ENCODE results near the gene MAN2A2.
A peak's percentile ranks its signal among the peaks of the same experiment; 100 is the strongest.

MAN2A2 gene

GRCh38 chr15:90902840-90903732 lies at the start of gene MAN2A2:
Gene MAN2A2, plus strand, starts transcription at chr15:90903302. Its CDS starts 906 bp downstream, at chr15:90904208.
- no peak for TF ChIP-seq CTCF (IDR thresholded peaks at IDR 0.05; ENCODE audit: extremely low read depth, missing control alignments)
- peak; percentile 92 for DNase-seq (ENCODE audit: low spot score)

DNA sequence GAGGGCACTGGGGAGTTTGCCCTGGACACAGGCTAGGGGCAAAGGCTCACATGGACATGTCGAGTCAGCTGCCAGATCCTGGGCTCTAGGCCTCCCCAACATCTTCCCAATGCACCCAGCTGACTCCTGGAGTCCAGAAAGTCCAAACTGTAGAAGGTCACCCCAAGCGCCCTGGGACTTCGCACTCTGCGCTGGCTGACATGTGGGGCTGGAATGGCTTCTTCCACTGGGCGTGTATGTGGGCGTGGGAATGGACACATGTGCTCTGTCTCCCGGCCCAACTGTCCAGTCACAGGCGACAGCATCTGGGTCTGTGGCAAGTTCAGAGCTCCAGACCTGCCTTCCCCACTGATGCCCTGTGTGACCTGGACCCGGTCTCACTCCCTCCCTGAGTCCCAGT lies 48.0 kb upstream of the MAN2A2 start:
- DNase-seq (ENCODE audit: low spot score): no peak
- no peak for TF ChIP-seq CTCF (IDR thresholded peaks at IDR 0.05; ENCODE audit: extremely low read depth, missing control alignments)

DNA sequence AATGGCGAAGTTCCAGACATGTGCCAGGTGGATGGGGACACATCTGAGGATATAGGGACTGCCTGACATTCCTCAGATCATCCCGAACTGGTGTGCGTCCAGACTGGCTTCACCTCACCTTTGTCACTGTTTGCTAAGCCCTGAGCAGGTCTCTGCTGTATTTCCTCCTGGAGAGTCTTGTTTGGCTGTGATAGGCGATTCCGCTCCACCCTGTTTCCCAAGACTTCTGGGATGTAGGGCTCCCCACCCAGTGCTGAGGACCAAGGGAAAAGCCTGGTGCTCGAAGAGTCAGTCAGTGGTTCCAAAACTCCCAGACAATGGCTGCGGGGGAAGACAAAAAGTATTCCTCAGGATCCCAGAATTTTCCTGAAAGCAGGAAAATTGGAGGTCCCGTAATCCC lies 45.8 kb upstream of the MAN2A2 start:
- no peak for TF ChIP-seq CTCF (IDR thresholded peaks at IDR 0.05; ENCODE audit: extremely low read depth, missing control alignments)
- no peak for DNase-seq (ENCODE audit: low spot score)

DNA sequence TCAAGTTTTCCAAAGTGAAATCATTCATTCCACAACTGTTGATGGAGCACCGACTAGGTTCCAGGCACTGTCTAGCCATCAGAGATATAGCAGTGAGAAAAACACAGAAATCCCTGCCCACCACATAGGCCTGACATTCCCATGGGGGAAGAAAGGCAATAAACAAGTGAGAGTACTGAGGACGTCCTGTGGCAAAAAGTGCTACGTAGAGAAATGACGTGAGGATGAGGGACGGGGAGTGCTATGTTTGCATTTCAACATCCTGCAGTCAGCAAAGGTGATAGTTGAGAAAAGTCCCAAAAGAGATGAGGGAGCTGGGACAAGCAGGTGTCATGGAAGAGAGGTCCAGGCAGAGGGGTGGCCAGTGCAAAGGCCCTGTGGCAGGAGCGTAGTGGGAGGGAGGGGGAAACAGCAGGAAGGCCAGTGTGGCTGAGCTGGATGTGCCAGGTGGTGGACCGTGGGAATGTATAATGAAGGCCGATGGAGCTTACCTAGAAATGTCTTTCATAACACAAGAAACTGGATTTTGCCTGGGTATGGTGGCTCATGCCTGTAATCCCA lies 45.1 kb upstream of the MAN2A2 start:
- no peak for TF ChIP-seq CTCF (IDR thresholded peaks at IDR 0.05; ENCODE audit: extremely low read depth, missing control alignments)
- no peak for DNase-seq (ENCODE audit: low spot score)

GRCh38 chr15:90859234-90860131 lies 43.6 kb upstream of the MAN2A2 start:
- TF ChIP-seq CTCF (IDR thresholded peaks at IDR 0.05; ENCODE audit: extremely low read depth, missing control alignments): no peak
- no peak for DNase-seq (ENCODE audit: low spot score)

- TF ChIP-seq CTCF (IDR thresholded peaks at IDR 0.05; ENCODE audit: extremely low read depth, missing control alignments): no peak
- DNase-seq (ENCODE audit: low spot score): no peak
These were observed 42.7 kb upstream of the MAN2A2 start for GRCh38 chr15:90860450-90860849.

All from GM20000 (cell line).